ENCODE results near the gene FOS.

DNA sequence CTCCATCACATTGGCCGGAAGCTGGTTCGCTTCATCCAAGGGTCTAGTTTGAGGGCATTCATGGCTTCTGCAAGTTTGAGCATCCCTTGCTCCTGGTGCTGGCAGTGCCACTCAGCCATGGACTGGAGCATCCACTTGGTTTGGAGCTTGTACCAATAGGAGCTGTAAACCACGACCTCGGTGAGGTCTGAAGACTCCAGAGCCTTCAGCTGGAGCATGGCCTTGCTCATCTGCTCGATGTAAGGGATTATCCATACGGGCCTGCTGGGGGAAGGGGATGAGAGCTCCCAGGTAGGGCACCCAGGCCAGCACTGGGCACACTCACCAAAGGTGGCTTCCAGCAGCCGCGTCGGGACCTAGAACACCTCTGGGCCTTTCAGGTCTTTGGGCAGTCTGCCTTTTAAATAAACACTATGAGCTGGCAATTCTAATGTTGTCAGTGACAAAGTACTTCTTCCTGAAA is 13.5 kb downstream of the FOS start:
- TF ChIP-seq, protein P1, sequence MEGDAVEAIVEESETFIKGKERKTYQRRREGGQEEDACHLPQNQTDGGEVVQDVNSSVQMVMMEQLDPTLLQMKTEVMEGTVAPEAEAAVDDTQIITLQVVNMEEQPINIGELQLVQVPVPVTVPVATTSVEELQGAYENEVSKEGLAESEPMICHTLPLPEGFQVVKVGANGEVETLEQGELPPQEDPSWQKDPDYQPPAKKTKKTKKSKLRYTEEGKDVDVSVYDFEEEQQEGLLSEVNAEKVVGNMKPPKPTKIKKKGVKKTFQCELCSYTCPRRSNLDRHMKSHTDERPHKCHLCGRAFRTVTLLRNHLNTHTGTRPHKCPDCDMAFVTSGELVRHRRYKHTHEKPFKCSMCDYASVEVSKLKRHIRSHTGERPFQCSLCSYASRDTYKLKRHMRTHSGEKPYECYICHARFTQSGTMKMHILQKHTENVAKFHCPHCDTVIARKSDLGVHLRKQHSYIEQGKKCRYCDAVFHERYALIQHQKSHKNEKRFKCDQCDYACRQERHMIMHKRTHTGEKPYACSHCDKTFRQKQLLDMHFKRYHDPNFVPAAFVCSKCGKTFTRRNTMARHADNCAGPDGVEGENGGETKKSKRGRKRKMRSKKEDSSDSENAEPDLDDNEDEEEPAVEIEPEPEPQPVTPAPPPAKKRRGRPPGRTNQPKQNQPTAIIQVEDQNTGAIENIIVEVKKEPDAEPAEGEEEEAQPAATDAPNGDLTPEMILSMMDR (IDR thresholded peaks at IDR 0.05), result no peak
- TF ChIP-seq POLR2A (IDR thresholded peaks at IDR 0.05), result no peak
